ENCODE measurements around the gene CALR3.
A peak's percentile ranks its signal among the peaks of the same experiment; 100 is the strongest.

The CALR3 gene

DNA sequence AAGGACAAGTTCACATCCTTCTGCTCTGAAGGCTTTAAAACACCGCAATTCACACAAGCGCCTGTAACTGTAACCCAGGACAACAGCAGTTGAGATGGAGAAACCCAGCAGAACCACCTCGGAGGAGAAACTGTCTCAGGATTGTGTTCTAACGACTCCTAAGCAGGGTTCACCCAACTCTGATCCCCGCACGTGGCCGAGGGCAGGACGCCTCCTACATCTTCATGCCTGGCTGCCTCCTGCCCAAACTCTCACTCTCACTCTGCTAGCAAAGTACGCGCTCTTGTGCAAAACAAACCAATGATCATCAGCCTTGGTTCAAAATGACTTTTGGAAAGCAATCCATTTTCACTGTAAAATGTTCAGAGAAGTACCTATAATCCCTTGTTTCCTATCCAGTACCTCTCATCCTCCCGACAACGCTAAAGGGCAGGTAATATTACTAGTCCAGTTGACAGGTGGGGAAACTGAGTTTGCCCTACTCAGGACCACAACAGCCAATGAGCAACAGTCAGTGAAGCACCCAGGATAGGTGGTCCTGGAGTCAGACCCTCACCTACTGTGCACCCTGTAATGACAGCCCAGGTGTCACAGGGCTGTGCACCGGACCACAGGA, 49.8 kb downstream of the CALR3 start:
- Histone ChIP-seq H4K20me1 (ENCODE audit: control insufficient read depth, insufficient read depth, low read depth, low read length) (no peaks in the 10 kb centered on the region), H3K36me3 (ENCODE audit: control insufficient read depth, low read length) (peaks cover 29% of the 10 kb centered on the region), H3K4me2 (ENCODE audit: low read length) (peak overlapping the region; percentile 99), H3K9me3 (ENCODE audit: control insufficient read depth, insufficient read depth, low read length) (no peaks in the 10 kb centered on the region), H3K27me3 (ENCODE audit: control insufficient read depth, low read length) (no peaks in the 10 kb centered on the region), H3K9me2 (replicated peaks; ENCODE audit: control insufficient read depth, low read length) (no peaks in the 10 kb centered on the region), H3K27ac (ENCODE audit: low read depth, low read length) (peak overlapping the region; percentile 98), H3K79me2 (ENCODE audit: control insufficient read depth, low read length) (peaks cover 82% of the 10 kb centered on the region), H3K4me1 (ENCODE audit: control insufficient read depth, low read length) (peaks cover 100% of the 10 kb centered on the region), H3K4me3 (ENCODE audit: low read length) (peak overlapping the region; percentile 68), H3F3A (ENCODE audit: control insufficient read depth, insufficient read depth) (peaks cover 68% of the 10 kb centered on the region)
- no peak for TF ChIP-seq CTCF (IDR thresholded peaks at IDR 0.05; ENCODE audit: low read depth, low read length, poor library complexity, severe bottlenecking)
- TF ChIP-seq EZH2phosphoT487 (IDR thresholded peaks at IDR 0.05; ENCODE audit: borderline replicate concordance, low read length) = no peak

- Histone ChIP-seq H3K27ac (ENCODE audit: low read depth, low read length) (peak overlapping the region; percentile 98), H4K20me1 (ENCODE audit: control insufficient read depth, insufficient read depth, low read depth, low read length) (no peaks in the 10 kb centered on the region), H3K9me3 (ENCODE audit: control insufficient read depth, insufficient read depth, low read length) (no peaks in the 10 kb centered on the region), H3K4me3 (ENCODE audit: low read length) (peak overlapping the region; percentile 68), H3K4me2 (ENCODE audit: low read length) (peak overlapping the region; percentile 99), H3K4me1 (ENCODE audit: control insufficient read depth, low read length) (peaks cover 100% of the 10 kb centered on the region), H3K36me3 (ENCODE audit: control insufficient read depth, low read length) (peaks cover 34% of the 10 kb centered on the region), H3K27me3 (ENCODE audit: control insufficient read depth, low read length) (no peaks in the 10 kb centered on the region), H3F3A (ENCODE audit: control insufficient read depth, insufficient read depth) (peaks cover 68% of the 10 kb centered on the region), H3K9me2 (replicated peaks; ENCODE audit: control insufficient read depth, low read length) (no peaks in the 10 kb centered on the region), H3K79me2 (ENCODE audit: control insufficient read depth, low read length) (peaks cover 81% of the 10 kb centered on the region)
- TF ChIP-seq CTCF (IDR thresholded peaks at IDR 0.05; ENCODE audit: low read depth, low read length, poor library complexity, severe bottlenecking) = no peak
- no peak for TF ChIP-seq EZH2phosphoT487 (IDR thresholded peaks at IDR 0.05; ENCODE audit: borderline replicate concordance, low read length)
Observed at GRCh38 chr19:16445238-16446107, 50.5 kb downstream of the CALR3 start.

DNA sequence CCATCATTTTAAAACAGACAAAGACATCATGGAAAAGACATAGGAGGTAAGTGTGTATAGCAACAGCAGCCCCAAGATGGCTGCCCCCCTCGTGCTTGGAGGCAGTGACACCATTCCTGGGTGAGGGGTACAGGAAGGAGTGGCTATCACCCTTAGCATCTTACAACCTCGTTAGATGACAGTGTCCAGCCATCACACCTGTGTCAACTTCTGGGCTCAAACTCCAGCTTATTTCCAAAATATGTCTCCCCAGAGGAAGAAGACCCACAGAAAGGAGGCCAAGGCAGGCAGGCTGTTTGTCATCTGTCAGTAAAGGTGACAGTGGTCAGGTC, 51.7 kb downstream of the CALR3 start:
- peaks cover 66% of the 10 kb centered on the region for H3F3A ChIP-seq (ENCODE audit: control insufficient read depth, insufficient read depth)
- no peak for TF ChIP-seq EZH2phosphoT487 (IDR thresholded peaks at IDR 0.05; ENCODE audit: borderline replicate concordance, low read length)
- no peak for TF ChIP-seq CTCF (IDR thresholded peaks at IDR 0.05; ENCODE audit: low read depth, low read length, poor library complexity, severe bottlenecking)
- peaks cover 100% of the 10 kb centered on the region for H3K4me1 ChIP-seq (ENCODE audit: control insufficient read depth, low read length)
- H3K27ac ChIP-seq (ENCODE audit: low read depth, low read length) = peak overlapping the region; percentile 98
- no peaks in the 10 kb centered on the region for H3K9me3 ChIP-seq (ENCODE audit: control insufficient read depth, insufficient read depth, low read length)
- peak overlapping the region; percentile 68 for H3K4me3 ChIP-seq (ENCODE audit: low read length)
- peak overlapping the region; percentile 99 for H3K4me2 ChIP-seq (ENCODE audit: low read length)
- peaks cover 37% of the 10 kb centered on the region for H3K36me3 ChIP-seq (ENCODE audit: control insufficient read depth, low read length)
- H4K20me1 ChIP-seq (ENCODE audit: control insufficient read depth, insufficient read depth, low read depth, low read length) = no peaks in the 10 kb centered on the region
- H3K27me3 ChIP-seq (ENCODE audit: control insufficient read depth, low read length) = no peaks in the 10 kb centered on the region
- no peaks in the 10 kb centered on the region for H3K9me2 ChIP-seq (replicated peaks; ENCODE audit: control insufficient read depth, low read length)
- H3K79me2 ChIP-seq (ENCODE audit: control insufficient read depth, low read length) = peaks cover 68% of the 10 kb centered on the region
